Measurements from ENCODE around the gene MUL1. TPM values are rescaled to one million over a fixed set of nuclear protein-coding genes. Genes with fewer than 3 reads are reported as not detected.

Gene MUL1
- total and polyA plus RNA-seq, 9 of the 15 experiments (the other 6 are each of a cell fraction or from before 2014, with no cell fraction given) = 10.4 to 32.9 (median 19.3) TPM

DNA sequence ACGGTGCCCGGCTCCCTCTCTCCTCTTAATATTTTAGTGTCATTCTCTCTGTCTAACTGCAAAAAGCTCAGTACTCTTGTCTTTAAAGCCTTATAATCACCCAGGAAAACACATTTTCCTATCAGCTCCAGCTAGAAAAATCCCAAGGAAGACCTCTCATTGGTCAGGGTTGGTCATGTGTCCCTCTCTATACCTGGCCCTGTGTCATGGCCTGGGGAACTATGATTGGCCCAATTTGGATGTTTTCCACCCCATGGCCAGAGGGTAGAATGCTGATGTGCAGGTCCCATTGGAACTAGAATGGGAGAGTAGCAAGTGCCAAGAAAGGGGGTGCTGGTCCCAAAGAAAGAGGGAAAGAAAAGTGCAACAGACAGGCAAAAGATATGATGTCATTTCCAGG, 49.2 kb downstream of the MUL1 start:
- TF ChIP-seq USF1 (CRISPR knock-in tag; IDR thresholded peaks at IDR 0.05) (0 out of 2 replicates have a peak, but pooled peaks have one; percentile 40), RHOXF2B (CRISPR knock-in tag; conservative IDR thresholded peaks at IDR 0.05) (no peak), USF2 (CRISPR knock-in tag; IDR thresholded peaks at IDR 0.05) (peak; percentile 45)
- H2AFZ ChIP-seq (ENCODE audit: low read depth, low read length) = no peak overlapping the region
- H3K9me3 ChIP-seq (replicated peaks; ENCODE audit: control insufficient read depth, insufficient read depth, low read depth, low read length) = no peaks in the 10 kb centered on the region
- H4K20me1 ChIP-seq (replicated peaks; ENCODE audit: control insufficient read depth, insufficient read depth, low read length) = no peaks in the 10 kb centered on the region
- H3K4me1 ChIP-seq (replicated peaks in 1 of 2; ENCODE audit: control insufficient read depth in 2 of 2, insufficient read depth in 2 of 2, low read length in 2 of 2) = no peaks in the 10 kb centered on the region
- DNase-seq (ENCODE audit: extremely low read depth in 1 of 4, low spot score in 3 of 4) (peak in 2 of 4 experiments; percentile 40 to 47), FAIRE-seq (no peak), ATAC-seq (no peak)
- H3K9me1 ChIP-seq (ENCODE audit: control insufficient read depth, insufficient read depth, low read length) = no peaks in the 10 kb centered on the region
- intact Hi-C loops (cut with micrococcal nuclease) = no loop called here
- BruUV-seq (replicated peaks) = no TSS peak
- H3K27me3 ChIP-seq (ENCODE audit: control insufficient read depth in 2 of 2, insufficient read depth in 2 of 2, low read length in 2 of 2) = peaks cover 5 to 6% of the 10 kb centered on the region in 2 experiments; a peak in 4 of 5 replicates
- CTCF ChIA-PET (ENCODE audit: low intra/inter-chr PET ratio) = no interaction called here
- POLR2A ChIA-PET = no interaction called here
- WGBS (ENCODE audit: insufficient coverage, low coverage, missing lambda C conversion rate) = 0% methylated on average over 1 of the region's 2 CpGs
- no peak overlapping the region for H3K4me3 ChIP-seq
- H3K36me3 ChIP-seq (ENCODE audit: control insufficient read depth, insufficient read depth, low read length) = no peaks in the 10 kb centered on the region
- no peaks in the 10 kb centered on the region for H3K79me2 ChIP-seq (ENCODE audit: control insufficient read depth, insufficient read depth, low read length)
- H3K4me2 ChIP-seq (ENCODE audit: insufficient read depth, low read length) = no peak overlapping the region
- in situ Hi-C loops (cut with MboI) = no loop called here
- H3K9ac ChIP-seq (ENCODE audit: insufficient read depth in 1 of 2, low read depth in 2 of 2, low read length in 2 of 2) = no peak overlapping the region
- H3K27ac ChIP-seq (ENCODE audit: extremely low read depth, low read depth, low read length) = no peak overlapping the region

- Histone ChIP-seq H3K9me3 (replicated peaks; ENCODE audit: control insufficient read depth, insufficient read depth, low read depth, low read length) (no peaks in the 10 kb centered on the region), H4K20me1 (replicated peaks; ENCODE audit: control insufficient read depth, insufficient read depth, low read length) (peaks cover 4% of the 10 kb centered on the region; the same call in 1 of the 2 replicates), H3K79me2 (ENCODE audit: control insufficient read depth, insufficient read depth, low read length) (no peaks in the 10 kb centered on the region), H3K4me1 (replicated peaks in 1 of 2; ENCODE audit: control insufficient read depth in 2 of 2, insufficient read depth in 2 of 2, low read length in 2 of 2) (no peaks in the 10 kb centered on the region), H3K4me3 (no peak overlapping the region), H3K27ac (ENCODE audit: extremely low read depth, low read depth, low read length) (no peak overlapping the region), H3K9me1 (ENCODE audit: control insufficient read depth, insufficient read depth, low read length) (no peaks in the 10 kb centered on the region), H3K9ac (ENCODE audit: insufficient read depth in 1 of 2, low read depth in 2 of 2, low read length in 2 of 2) (no peak overlapping the region), H3K27me3 (ENCODE audit: control insufficient read depth in 2 of 2, insufficient read depth in 2 of 2, low read length in 2 of 2) (peaks cover 10 to 22% of the 10 kb centered on the region in 2 experiments; a peak in 4 of 5 replicates), H3K4me2 (ENCODE audit: insufficient read depth, low read length) (no peak overlapping the region), H3K36me3 (ENCODE audit: control insufficient read depth, insufficient read depth, low read length) (no peaks in the 10 kb centered on the region), H2AFZ (ENCODE audit: low read depth, low read length) (no peak overlapping the region)
- CTCF ChIA-PET (ENCODE audit: low intra/inter-chr PET ratio) = no interaction called here
- 3% methylated on average over 4 of the region's 4 CpGs for WGBS (ENCODE audit: insufficient coverage, low coverage, missing lambda C conversion rate)
- peak; percentile 82 for FAIRE-seq
- ATAC-seq = no peak
- POLR2A ChIA-PET = no interaction called here
- intact Hi-C loops (cut with micrococcal nuclease) = no loop called here
- no TSS peak for BruUV-seq (replicated peaks)
- in situ Hi-C loops (cut with MboI) = no loop called here
- TF ChIP-seq, protein P1, sequence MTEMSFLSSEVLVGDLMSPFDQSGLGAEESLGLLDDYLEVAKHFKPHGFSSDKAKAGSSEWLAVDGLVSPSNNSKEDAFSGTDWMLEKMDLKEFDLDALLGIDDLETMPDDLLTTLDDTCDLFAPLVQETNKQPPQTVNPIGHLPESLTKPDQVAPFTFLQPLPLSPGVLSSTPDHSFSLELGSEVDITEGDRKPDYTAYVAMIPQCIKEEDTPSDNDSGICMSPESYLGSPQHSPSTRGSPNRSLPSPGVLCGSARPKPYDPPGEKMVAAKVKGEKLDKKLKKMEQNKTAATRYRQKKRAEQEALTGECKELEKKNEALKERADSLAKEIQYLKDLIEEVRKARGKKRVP (CRISPR knock-in tag; IDR thresholded peaks at IDR 0.05) = no peak
- TF ChIP-seq PHF20 (IDR thresholded peaks at IDR 0.05; ENCODE audit: partially characterized antibody) (peak; percentile 20), ELF4 (CRISPR knock-in tag; IDR thresholded peaks at IDR 0.05) (0 out of 2 replicates have a peak, but pooled peaks have one; percentile 5), MTA3 (IDR thresholded peaks at IDR 0.05; ENCODE audit: borderline replicate concordance) (no peak), SIX5 (IDR thresholded peaks at IDR 0.05; ENCODE audit: borderline replicate concordance in 1 of 2, insufficient read depth in 1 of 2, low read depth in 1 of 2, low read length in 2 of 2) (no peak)
- no peak for DNase-seq (ENCODE audit: extremely low read depth in 1 of 4, low spot score in 3 of 4)
These were observed 53.9 kb downstream of the MUL1 start for GRCh38 chr1:20454004-20454403.
